Colonic mucosa (tissue), 4 donors: ENCODE measurements around the gene GAN. TPM values are rescaled to one million over a fixed set of nuclear protein-coding genes. Genes with fewer than 3 reads are reported as not detected.
"Not testable (repeated sequence)": the region's sequence is repeated elsewhere in the genome, so short reads cannot be mapped to it uniquely, and the experiment has no call there.

Source experiments
- DNase-seq: peaks from one replicate; pipeline ENCODE4 v3.0.0-alpha.2; 2020
- H3K27ac ChIP-seq: fragments of 200-600 bp; one replicate; pipeline ENCODE4 v1.8.0; 2021
- H3K27me3 ChIP-seq: fragments of 200-600 bp; one replicate; pipeline ENCODE4 v1.8.0; 2021
- H3K36me3 ChIP-seq: fragments of 200-600 bp; one replicate; pipeline ENCODE4 v1.8.0; 2021
- H3K4me1 ChIP-seq: fragments of 200-600 bp; one replicate; pipeline ENCODE4 v1.8.0; 2021; ENCODE audit warnings: mild to moderate bottlenecking
- H3K4me3 ChIP-seq: fragments of 200-600 bp; one replicate; pipeline ENCODE4 v1.8.0; 2021
- H3K9ac ChIP-seq, 2 donors: one replicate each; pipeline ENCODE4 v1.7.0; 2013; ENCODE audit warnings: control low read depth in 2 of 2, low read depth in 2 of 2, low read length in 2 of 2
- H3K9me3 ChIP-seq: fragments of 200-600 bp; one replicate; pipeline ENCODE4 v1.8.0; 2021
- intact Hi-C: fragments of 100-400 bp; cut with DNase I; formaldehyde crosslinking; loops from one replicate; pipeline ENCODE4 v1.14.1; 2022
- total RNA-seq, 2 donors: library from RNA; stranded (reverse); fragmentation: NEBNext Ultra II Directional in 1 of 2; extraction: Animal tissue kit (Norgen Biotek cat#: 25700) in 1 of 2; gene quantifications; one replicate each; pipeline ENCODE4 v1.2.1, GENCODE V29; 2021
- TF ChIP-seq, protein P1 (sequence below): fragments of 200-600 bp; IDR thresholded peaks from one replicate; pipeline ENCODE4 v1.8.0; 2022; ENCODE audit warnings: antibody characterized with exemption, mild to moderate bottlenecking
- donor health status: healthy.
- donor health status: DM: no; HTN: no; CAD: no.
- donor health status: DM: no; HTN: no; CAD: no.

GAN gene
- total RNA-seq, 2 donors from 2014 or later, result 13.6 to 21.5 TPM

DNA sequence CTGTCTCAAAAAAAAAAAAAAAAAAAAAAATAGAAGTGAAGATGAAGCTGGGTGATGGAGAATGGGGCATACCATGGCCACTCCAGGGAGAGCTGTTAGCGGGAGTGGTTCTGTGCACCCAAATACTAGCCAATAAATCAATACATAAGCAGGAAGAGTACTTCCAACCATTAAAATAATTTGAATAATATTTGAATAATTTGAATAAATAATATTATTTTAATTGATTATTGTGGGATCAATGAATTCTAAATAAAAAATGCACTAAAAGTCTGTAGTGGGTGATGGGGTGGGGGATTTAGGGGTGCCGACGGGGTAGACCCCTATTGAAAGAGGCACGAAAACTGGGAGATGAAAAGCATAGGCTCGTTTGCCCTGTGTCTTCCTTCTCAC lies 88.4 kb downstream of the GAN start:
- TF ChIP-seq, protein P1, sequence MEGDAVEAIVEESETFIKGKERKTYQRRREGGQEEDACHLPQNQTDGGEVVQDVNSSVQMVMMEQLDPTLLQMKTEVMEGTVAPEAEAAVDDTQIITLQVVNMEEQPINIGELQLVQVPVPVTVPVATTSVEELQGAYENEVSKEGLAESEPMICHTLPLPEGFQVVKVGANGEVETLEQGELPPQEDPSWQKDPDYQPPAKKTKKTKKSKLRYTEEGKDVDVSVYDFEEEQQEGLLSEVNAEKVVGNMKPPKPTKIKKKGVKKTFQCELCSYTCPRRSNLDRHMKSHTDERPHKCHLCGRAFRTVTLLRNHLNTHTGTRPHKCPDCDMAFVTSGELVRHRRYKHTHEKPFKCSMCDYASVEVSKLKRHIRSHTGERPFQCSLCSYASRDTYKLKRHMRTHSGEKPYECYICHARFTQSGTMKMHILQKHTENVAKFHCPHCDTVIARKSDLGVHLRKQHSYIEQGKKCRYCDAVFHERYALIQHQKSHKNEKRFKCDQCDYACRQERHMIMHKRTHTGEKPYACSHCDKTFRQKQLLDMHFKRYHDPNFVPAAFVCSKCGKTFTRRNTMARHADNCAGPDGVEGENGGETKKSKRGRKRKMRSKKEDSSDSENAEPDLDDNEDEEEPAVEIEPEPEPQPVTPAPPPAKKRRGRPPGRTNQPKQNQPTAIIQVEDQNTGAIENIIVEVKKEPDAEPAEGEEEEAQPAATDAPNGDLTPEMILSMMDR, result no peak
- H3K9ac ChIP-seq, result no peak overlapping the region
- no peak for DNase-seq
- no peaks in the 10 kb centered on the region for H3K9me3 ChIP-seq
- no peak overlapping the region for H3K27ac ChIP-seq
- no peaks in the 10 kb centered on the region for H3K27me3 ChIP-seq
- no peak overlapping the region for H3K4me3 ChIP-seq
- H3K4me1 ChIP-seq, result peaks cover 4% of the 10 kb centered on the region
- intact Hi-C loops, result loop anchor here (2.0 kb wide), 1 partner anchor 320 kb away; no protein-coding TSS in a partner anchor
- no peaks in the 10 kb centered on the region for H3K36me3 ChIP-seq

DNA sequence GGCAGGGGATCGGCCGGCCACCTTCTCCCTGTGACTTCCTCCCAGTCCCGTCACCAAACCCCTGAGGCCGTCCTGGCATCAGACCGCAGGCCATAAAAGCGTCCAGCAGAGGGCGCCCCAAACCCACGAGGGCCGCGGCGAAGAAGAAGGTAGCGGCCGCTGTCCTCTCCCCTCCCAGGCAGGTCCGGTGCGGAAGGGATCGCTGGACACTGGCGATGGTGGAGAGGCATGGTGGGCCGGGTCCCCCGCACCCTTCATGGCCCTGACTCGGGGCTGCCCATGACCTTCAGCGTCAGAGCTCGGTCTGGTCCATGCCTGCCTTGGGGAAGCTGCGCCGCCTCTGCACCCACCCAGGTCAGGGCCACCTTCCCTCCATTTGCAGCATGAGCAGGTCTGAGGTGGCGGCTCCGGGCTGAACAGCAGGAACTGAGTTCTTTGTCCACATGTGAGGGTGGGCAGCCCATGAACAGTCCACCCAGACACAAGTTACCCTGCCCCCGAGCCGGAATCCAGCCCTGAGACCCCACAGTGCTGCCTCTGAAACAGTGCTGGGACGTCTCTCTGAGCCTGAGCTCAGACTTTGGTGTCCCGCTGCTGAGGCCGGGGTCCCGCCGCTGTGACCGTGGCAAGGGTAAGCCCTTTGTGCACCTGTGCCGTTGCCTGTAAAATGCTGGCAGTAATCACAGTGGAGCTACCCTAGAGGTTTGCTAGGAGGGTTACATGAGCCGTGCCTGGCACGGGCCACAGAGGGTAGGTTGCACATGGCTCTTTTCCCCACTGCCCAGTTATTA lies 89.0 kb downstream of the GAN start:
- Histone ChIP-seq H3K27ac (no peak overlapping the region), H3K4me3 (peak overlapping the region; percentile 13), H3K27me3 (no peaks in the 10 kb centered on the region), H3K4me1 (peaks cover 4% of the 10 kb centered on the region), H3K36me3 (no peaks in the 10 kb centered on the region), H3K9ac (no peak overlapping the region), H3K9me3 (no peaks in the 10 kb centered on the region)
- TF ChIP-seq, protein P1, result peak; percentile 89
- intact Hi-C loops, result loop anchor here (2.0 kb wide), 1 partner anchor 319 kb away; no protein-coding TSS in a partner anchor
- peak; percentile 89 for DNase-seq

DNA sequence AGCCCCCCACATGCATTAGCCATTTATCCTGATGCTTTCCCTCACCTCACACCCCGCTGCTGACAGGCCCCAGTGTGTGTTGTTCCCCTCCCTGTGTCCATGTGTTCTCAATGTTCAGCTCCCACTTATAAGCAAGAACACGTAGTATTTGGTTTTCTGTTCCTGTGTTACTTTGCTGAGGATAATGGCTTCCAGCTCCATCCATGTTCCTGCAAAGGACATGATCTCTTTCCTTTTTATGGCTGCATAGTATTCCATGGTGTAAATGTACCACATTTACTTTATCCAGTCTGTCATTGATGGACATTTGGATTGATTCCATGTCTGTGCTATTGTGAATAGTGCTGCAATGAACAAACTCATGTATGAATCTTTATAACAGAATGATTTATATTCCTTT lies 90.2 kb downstream of the GAN start:
- not testable (repeated sequence) for H3K9ac ChIP-seq, H3K27me3 ChIP-seq, H3K27ac ChIP-seq

DNA sequence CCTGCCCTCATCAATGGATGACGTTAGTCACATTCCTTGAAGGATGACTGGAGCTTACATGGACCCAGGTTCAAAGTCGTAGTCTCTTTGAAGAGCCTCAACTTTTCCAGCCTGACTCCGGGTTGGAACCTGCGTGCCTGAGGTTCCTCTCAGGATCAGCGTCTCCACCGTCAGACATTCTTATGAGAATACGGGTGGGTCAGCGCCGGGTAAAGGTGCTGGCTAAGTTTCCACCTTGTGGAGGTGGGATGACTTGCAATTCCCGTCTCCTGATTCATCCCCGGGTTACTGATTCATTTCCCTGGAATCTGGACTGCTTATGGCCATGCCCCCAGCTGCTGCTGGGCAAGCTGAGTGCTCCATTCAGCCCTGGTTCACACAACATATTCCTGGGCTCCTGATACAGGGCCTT lies 90.9 kb downstream of the GAN start:
- Histone ChIP-seq H3K27ac (no peak overlapping the region), H3K4me1 (peaks cover 4% of the 10 kb centered on the region), H3K36me3 (no peaks in the 10 kb centered on the region), H3K9ac (no peak overlapping the region), H3K9me3 (no peaks in the 10 kb centered on the region), H3K4me3 (no peak overlapping the region), H3K27me3 (no peaks in the 10 kb centered on the region)
- TF ChIP-seq, protein P1, result no peak
- intact Hi-C loops, result no loop called here
- no peak for DNase-seq

More for the DNA sequence above, 90.2 kb downstream of the GAN start:
- H3K4me3 ChIP-seq, H3K4me1 ChIP-seq, H3K9me3 ChIP-seq, intact Hi-C loops, DNase-seq, H3K36me3 ChIP-seq: not testable (repeated sequence)

DNA sequence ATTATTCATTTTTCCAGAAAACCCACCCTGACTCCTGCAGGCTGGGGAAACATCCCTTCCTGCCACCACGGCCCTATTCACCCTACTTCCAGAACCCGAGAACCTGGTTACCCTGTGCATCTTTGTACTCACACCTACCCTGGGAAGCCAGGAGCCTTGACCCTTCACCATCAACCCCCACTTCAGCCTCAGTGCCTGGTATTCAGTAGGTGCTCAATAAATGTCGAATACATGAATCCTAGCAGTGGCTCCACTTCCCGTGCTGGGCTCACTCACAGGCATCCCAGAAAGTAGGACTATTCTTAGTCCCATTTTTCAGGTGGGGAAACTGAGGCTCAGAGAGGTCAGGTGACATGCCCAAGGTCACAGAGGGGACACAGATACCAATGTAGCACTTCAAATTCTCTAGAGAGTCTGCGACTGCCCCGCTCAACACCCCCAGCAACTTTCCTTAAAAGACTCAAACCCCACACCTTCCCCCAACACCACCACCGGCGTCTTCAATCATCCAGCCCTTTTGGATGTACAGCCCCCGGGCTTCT lies 93.7 kb downstream of the GAN start:
- Histone ChIP-seq H3K9me3 (no peaks in the 10 kb centered on the region), H3K4me3 (no peak overlapping the region), H3K4me1 (peaks cover 4% of the 10 kb centered on the region), H3K27me3 (no peaks in the 10 kb centered on the region), H3K27ac (no peak overlapping the region), H3K9ac (no peak overlapping the region), H3K36me3 (no peaks in the 10 kb centered on the region)
- no peak for DNase-seq
- TF ChIP-seq, protein P1, result no peak
- intact Hi-C loops, result no loop called here

DNA sequence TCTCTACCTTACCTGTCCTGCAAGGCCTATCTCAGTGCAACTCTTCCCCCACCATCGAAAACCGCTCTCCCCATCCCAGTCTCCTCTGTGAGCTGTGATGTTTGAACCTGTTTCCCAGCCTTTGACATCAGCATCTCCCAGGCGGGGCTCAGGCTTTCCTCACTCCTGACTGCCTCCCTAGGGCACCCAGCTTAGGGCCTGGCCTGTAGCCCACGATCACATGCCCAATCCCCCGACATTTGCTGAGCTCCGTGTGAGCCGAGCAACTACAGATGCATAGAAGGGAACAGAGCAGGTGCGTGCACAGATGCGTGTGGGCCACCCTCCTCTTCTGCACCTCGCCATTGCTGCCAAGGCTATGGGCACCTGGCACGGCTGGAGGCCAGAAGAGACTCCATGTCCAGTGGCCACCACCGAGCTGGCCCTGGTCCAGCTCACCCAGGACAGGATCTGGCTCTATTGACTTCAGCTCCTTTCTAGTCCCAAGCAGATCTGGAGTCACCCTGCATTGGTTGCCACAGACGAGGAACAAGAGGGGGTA lies 94.3 kb downstream of the GAN start:
- Histone ChIP-seq H3K36me3 (no peaks in the 10 kb centered on the region), H3K4me1 (no peaks in the 10 kb centered on the region), H3K27me3 (no peaks in the 10 kb centered on the region), H3K4me3 (no peak overlapping the region), H3K9me3 (no peaks in the 10 kb centered on the region), H3K27ac (no peak overlapping the region), H3K9ac (no peak overlapping the region)
- intact Hi-C loops, result no loop called here
- no peak for DNase-seq
- TF ChIP-seq, protein P1, result no peak
